GM04503 (cell line): Measurements from ENCODE around the gene IPO4.
A peak's percentile ranks its signal among the peaks of the same experiment; 100 is the strongest.

Experiments
- DNase-seq: peaks from one replicate; pipeline ENCODE4 v3.0.0-alpha.2; 2012; ENCODE audit warnings: low read depth

The IPO4 gene

DNA sequence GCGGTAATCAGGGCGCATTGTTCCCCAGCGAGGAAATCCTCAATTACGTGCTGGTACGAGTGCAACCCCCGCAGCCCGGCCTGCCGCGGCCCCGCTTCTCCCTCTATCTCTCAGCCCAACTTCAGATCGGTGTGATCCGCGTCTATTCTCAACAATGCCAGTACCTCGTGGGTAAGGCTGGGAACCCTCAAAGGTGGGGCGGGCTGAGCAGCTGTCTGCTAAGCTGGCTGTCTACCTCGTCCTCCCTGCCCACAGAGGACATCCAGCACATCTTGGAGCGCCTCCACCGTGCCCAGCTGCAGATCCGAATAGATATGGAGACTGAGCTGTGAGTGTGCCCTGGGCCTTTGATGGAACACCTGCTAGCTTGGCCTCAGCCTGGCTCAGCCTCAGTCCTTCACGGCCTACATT lies 15.7 kb downstream of the IPO4 start:
- DNase-seq: no peak

- DNase-seq: no peak
Measured at GRCh38 chr14:24172261-24172860, 16.3 kb downstream of the IPO4 start.

- no peak for DNase-seq
Measured at GRCh38 chr14:24171422-24172260, 17.0 kb downstream of the IPO4 start, which contains the start of gene REC8. REC8 (plus strand) TSS chr14:24172080; CDS start chr14:24172553, 473 bp downstream.

GRCh38 chr14:24167469-24168114 lies 21.0 kb downstream of the IPO4 start:
- no peak for DNase-seq

- DNase-seq: no peak
Measured at GRCh38 chr14:24165785-24166184, 22.8 kb downstream of the IPO4 start.

GRCh38 chr14:24164518-24164991 lies 24.1 kb downstream of the IPO4 start:
- DNase-seq: no peak

- no peak for DNase-seq
Measured at GRCh38 chr14:24162093-24162492, 26.5 kb downstream of the IPO4 start.

DNA sequence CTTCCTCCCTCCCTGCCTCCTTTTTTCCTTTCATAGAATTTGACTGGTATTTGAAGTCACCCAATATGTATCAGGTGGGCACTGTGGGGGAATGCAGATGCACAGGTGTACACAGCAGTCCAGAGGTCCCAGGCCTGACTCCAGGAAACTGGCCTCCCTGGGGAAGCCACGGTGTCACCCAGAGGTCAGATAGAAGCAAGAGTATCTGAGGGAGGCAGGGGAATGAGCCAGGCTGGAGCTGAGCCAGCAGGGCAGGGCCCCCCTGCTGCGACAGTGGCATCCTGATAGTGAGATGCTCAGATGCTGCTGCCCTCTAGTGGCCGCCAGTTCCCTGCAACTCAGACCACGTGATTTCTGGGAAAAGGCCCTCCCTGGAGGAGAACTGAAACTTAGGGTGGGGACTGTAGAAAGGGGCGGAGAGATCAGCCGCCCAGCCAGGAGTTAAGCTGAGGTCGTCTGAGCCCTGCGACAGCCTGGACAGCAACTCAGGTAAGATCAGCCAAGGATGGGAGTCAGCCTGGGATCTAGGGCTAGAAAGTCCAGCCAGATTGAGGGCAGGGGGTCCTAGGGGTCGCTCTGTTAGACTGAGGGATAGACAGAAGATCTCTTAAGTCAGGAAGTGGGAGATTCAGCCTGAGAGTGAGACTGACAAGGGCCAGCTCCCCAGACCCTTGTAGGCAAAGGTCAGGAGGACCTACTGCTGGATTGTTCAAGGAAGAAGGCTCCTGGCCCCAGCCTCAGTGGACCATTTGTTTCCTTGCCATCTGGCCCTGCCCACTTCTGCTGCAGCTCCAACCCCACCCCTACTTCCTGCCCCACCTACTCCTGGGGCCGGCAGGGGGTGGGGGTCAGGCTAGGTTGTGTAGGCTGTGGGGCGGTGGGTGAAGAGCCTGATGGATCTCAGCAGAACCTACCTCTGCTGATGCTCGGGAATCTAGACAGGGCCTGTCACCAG lies 27.5 kb downstream of the IPO4 start, which contains the start of gene IRF9:
TSS of gene IRF9 (plus strand) at position 416 of the 955 bp plus-strand sequence. CDS start 880 bp downstream, outside the sequence.
- DNase-seq: peak; percentile 80

- no peak for DNase-seq
Measured at GRCh38 chr14:24160499-24160849, 28.1 kb downstream of the IPO4 start.

DNA sequence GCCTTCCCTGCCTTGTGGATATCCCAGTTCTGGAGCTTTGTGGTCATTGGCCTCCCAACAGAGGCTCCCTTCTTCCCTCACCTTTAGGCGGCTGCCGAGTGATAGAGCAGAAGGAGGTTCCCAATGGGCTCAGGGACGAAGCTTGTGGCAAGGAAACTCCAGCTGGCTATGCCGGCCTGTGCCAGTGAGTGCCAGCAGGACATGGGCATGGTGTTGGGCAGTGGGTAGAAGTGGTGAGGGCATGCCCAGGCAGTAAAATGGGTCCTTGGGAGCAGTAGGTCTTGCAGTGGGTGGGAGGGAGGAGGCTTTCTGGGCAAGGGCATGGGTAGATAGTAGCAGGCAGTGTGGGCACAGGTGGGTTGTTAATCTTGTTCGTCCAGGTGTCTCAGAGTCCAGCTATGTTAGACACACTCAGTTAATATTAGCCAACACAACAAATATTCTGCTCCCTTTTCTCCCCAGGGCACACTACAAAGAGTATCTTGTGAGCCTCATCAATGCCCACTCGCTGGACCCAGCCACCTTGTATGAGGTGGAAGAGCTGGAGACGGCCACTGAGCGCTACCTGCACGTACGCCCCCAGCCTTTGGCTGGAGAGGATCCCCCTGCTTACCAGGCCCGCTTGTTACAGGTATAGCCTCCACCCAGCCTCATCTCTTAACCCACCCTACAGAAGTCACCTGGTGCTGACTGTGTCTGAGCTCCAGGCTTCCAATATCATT lies 28.7 kb downstream of the IPO4 start:
- DNase-seq: no peak

- no peak for DNase-seq
Measured at GRCh38 chr14:24157331-24157730, 31.3 kb downstream of the IPO4 start.

DNA sequence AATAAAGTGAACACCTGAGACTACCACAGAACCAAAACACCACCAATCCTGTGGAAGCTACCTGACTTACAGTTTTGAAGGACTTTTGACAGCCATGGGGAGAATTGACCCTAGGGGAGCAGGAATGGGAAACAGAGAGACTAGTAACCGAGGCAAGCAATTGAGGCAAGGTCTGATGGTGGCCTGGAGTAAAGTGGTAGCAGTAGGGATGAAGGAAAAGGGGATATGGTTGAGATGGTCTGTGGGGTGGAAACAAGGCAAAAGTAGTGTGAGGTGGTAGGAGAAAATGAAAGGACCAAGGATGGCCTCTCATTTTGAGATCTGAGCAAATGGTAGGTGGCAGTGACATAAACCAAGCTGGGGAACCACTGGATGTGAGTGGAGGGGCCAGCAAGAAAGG lies 31.8 kb downstream of the IPO4 start:
- no peak for DNase-seq

DNA sequence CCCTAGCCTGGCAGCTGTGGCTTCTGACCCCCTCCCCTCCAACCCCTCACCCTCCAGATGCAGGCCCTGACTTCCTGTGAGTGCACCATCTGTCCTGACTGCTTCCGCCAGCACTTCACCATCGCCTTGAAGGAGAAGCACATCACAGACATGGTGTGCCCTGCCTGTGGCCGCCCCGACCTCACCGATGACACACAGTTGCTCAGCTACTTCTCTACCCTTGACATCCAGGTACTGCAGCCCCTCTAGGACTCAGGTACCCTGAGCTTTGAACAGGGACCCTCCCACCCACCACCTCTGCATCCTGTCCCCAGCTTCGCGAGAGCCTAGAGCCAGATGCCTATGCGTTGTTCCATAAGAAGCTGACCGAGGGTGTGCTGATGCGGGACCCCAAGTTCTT lies 33.5 kb downstream of the IPO4 start:
- no peak for DNase-seq

- no peak for DNase-seq
Measured at GRCh38 chr14:24151404-24152080, 37.1 kb downstream of the IPO4 start.

- DNase-seq: no peak
Measured at GRCh38 chr14:24150993-24151392, 37.6 kb downstream of the IPO4 start.

GRCh38 chr14:24150567-24150966 lies 38.0 kb downstream of the IPO4 start:
- no peak for DNase-seq

- DNase-seq: no peak
Measured at GRCh38 chr14:24150061-24150460, 38.6 kb downstream of the IPO4 start.

- no peak for DNase-seq
Measured at GRCh38 chr14:24149302-24149969, 39.2 kb downstream of the IPO4 start.

GRCh38 chr14:24147761-24148428 lies 40.7 kb downstream of the IPO4 start:
- no peak for DNase-seq
